Uterus (tissue), 4 donors: Measurements from ENCODE around the gene PBX2. TPM values are rescaled to one million over a fixed set of nuclear protein-coding genes. Genes with fewer than 3 reads are reported as not detected.

Experiments used
- DNase-seq, 2 donors: peaks; one replicate each; pipeline ENCODE4 v3.0.0-alpha.2; 2019 to 2020
- H3K27ac ChIP-seq, 2 donors: fragments of 200-600 bp; sonication (generic); 1 replicate in 1 of 2; 2 replicates in 1 of 2; pipeline ENCODE4 v1.5.1; 2016 to 2018
- H3K27me3 ChIP-seq, 2 donors: fragments of 200-600 bp; sonication (generic); one replicate each; pipeline ENCODE4 v1.5.1; 2018 to 2019; ENCODE audit warnings: control low read depth in 1 of 2
- H3K36me3 ChIP-seq, 2 donors: fragments of 200-600 bp; sonication (generic); one replicate each; pipeline ENCODE4 v1.5.1; 2019; ENCODE audit warnings: control low read depth in 1 of 2
- H3K4me1 ChIP-seq, 2 donors: fragments of 200-600 bp; sonication (generic); one replicate each; pipeline ENCODE4 v1.5.1; 2018 to 2019; ENCODE audit warnings: control low read depth in 1 of 2
- H3K4me3 ChIP-seq, 2 donors: fragments of 200-600 bp; sonication (generic); 1 replicate in 1 of 2; 2 replicates in 1 of 2; pipeline ENCODE4 v1.5.1; 2018 to 2019; ENCODE audit warnings: mild to moderate bottlenecking in 1 of 2
- H3K9me3 ChIP-seq, 2 donors: fragments of 200-600 bp; sonication (generic); one replicate each; pipeline ENCODE4 v1.5.1; 2019; ENCODE audit warnings: control low read depth in 1 of 2
- CTCF ChIP-seq, 4 experiments: fragments of 200-600 bp in 2 of 4; fragments of 450-650 bp in 2 of 4; sonication (generic) in 2 of 4; IDR thresholded peaks; one replicate each; pipeline ENCODE4 v1.5.1; 2016 to 2019; ENCODE audit warnings: antibody characterized with exemption in 4 of 4, mild to moderate bottlenecking in 2 of 4, moderate library complexity in 1 of 4
- POLR2A ChIP-seq, 2 donors: fragments of 450-650 bp; IDR thresholded peaks; one replicate each; pipeline ENCODE4 v1.6.1; 2016; ENCODE audit warnings: antibody characterized with exemption in 2 of 2, mild to moderate bottlenecking in 1 of 2, moderate library complexity in 1 of 2
- intact Hi-C: fragments of 100-400 bp; cut with DNase I; formaldehyde crosslinking; loops from one replicate; pipeline ENCODE4 v1.15.1; 2023; ENCODE audit warnings: low total_unique reads
- total RNA-seq, 4 donors: library from RNA; depleted of rRNA in 3 of 4; stranded (reverse); fragments of >200 nt in 3 of 4; gene quantifications; one replicate each; pipeline versions ENCODE4 v1.1.0 to v1.2.4, GENCODE V29; 2014 to 2023
- donor health status: DM: yes; HTN: yes; CAD: no.

The PBX2 gene
- total RNA-seq, 4 donors from 2014 or later = 35.1 to 150 (median 57.7) TPM

GRCh38 chr6:32177788-32178546 lies 12.0 kb downstream of the PBX2 start, which contains the start of gene RNF5:
Gene RNF5 (plus strand): TSS chr6:32178405. CDS start chr6:32178512, 107 bp downstream.
- peak in 1 of 4 experiments; percentile 20 for TF ChIP-seq CTCF (IDR thresholded peaks at IDR 0.05)
- TF ChIP-seq POLR2A (IDR thresholded peaks at IDR 0.05) = peak in 1 of 2 donors; percentile 37

DNA sequence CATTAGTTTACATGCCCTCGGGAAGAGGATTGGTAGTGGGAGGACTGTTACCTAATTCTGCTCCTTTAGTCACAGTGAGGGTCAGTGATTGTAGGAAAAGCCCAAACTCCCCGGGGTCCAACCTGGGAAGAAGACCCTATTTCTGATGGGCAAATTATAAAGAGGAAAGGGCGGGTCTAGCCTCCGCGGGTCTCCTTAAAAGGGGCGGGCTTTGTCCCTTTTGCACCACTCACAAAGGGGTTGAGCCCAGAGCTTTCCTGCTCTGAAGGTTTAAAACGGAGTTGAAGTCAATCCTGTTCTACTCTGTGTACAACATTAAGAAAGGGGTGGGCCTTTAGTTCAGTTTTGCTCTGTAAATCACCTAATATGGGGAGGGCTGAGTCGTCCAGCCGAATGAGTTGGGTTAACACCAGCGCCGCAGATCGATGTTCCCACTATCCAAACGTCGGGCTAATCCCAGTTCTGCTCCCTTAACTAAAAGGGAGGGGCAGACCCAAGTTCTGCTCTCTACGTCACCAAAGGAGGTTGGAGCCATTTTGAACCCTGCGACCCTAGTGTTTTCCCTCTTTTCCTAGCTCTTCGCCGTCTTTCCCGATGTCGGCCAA lies 12.7 kb downstream of the PBX2 start:
- peak in 1 of 2 donors; percentile 56 for DNase-seq
- no peaks in the 10 kb centered on the region for H3K9me3 ChIP-seq
- peak; percentile 24 to 63 for TF ChIP-seq POLR2A (IDR thresholded peaks at IDR 0.05)
- TF ChIP-seq CTCF (IDR thresholded peaks at IDR 0.05) = no peak
- peak overlapping the region; percentile 84 to 99 for H3K4me3 ChIP-seq
- H3K27me3 ChIP-seq = no peaks in the 10 kb centered on the region
- H3K4me1 ChIP-seq = peaks cover 9 to 14% of the 10 kb centered on the region in 2 donors
- intact Hi-C loops = loop anchor here (10.0 kb wide), 1 partner anchor 52 kb away; the partner anchor contains the start of gene ATF6B
- H3K36me3 ChIP-seq = no peaks in the 10 kb centered on the region
- H3K27ac ChIP-seq = peak overlapping the region; percentile 96 to 98

More at GRCh38 chr6:32177788-32178546, 12.0 kb downstream of the PBX2 start, which contains the start of gene RNF5:
- H3K36me3 ChIP-seq = no peaks in the 10 kb centered on the region
- intact Hi-C loops = loop anchor here (10.0 kb wide), 1 partner anchor 53 kb away; the partner anchor contains the start of gene ATF6B
- DNase-seq = peak; percentile 95 to 99
- H3K27me3 ChIP-seq = no peaks in the 10 kb centered on the region
- H3K9me3 ChIP-seq = no peaks in the 10 kb centered on the region
- H3K4me1 ChIP-seq = peaks cover 9 to 14% of the 10 kb centered on the region in 2 donors
- peak within 1 kb of the TSS; percentile 84 to 99 for H3K4me3 ChIP-seq
- H3K27ac ChIP-seq = peak within 1 kb of the TSS; percentile 96 to 98

DNA sequence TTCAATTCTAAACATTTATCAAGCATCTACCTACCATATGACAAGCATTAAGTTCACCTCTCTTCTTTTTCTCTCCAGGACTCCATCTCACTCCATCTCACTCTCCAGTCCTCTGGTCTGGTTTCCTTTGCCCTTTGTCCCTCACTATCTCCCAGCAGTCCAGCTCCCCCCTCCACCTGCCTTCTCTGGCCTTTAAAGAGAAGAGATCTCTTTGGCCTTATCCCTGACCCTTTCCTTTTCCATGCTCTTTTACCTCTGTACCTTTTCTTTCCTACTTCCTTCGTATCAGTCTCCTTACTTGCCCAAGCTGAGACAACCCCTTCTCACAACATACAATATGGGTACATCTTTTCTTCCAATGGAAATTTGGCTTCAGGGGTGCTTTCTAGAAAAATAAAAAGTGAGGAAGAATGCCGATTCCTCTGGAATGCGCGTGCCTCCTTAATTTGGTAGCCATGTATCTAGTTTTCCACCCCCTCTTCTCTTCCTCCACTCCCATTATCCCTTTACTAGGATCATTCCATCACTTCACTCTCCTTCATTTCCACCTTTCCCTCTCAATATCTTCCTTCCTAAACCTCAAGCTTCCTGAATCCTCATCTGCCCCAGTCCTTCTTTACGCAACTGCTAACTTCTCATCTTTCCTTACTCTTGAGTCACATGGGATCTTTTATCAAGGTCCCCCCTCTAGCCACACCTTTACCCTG lies 13.4 kb downstream of the PBX2 start:
- intact Hi-C loops = loop anchor here (10.0 kb wide), 1 partner anchor 52 kb away; the partner anchor contains the start of gene ATF6B
- Histone ChIP-seq H3K9me3 (no peaks in the 10 kb centered on the region), H3K4me3 (peak overlapping the region; percentile 84 to 99), H3K27me3 (no peaks in the 10 kb centered on the region), H3K4me1 (peaks cover 9 to 14% of the 10 kb centered on the region in 2 donors), H3K36me3 (no peaks in the 10 kb centered on the region), H3K27ac (peak overlapping the region; percentile 96 to 98)
- TF ChIP-seq CTCF (IDR thresholded peaks at IDR 0.05) = no peak
- TF ChIP-seq POLR2A (IDR thresholded peaks at IDR 0.05) = no peak
- no peak for DNase-seq

DNA sequence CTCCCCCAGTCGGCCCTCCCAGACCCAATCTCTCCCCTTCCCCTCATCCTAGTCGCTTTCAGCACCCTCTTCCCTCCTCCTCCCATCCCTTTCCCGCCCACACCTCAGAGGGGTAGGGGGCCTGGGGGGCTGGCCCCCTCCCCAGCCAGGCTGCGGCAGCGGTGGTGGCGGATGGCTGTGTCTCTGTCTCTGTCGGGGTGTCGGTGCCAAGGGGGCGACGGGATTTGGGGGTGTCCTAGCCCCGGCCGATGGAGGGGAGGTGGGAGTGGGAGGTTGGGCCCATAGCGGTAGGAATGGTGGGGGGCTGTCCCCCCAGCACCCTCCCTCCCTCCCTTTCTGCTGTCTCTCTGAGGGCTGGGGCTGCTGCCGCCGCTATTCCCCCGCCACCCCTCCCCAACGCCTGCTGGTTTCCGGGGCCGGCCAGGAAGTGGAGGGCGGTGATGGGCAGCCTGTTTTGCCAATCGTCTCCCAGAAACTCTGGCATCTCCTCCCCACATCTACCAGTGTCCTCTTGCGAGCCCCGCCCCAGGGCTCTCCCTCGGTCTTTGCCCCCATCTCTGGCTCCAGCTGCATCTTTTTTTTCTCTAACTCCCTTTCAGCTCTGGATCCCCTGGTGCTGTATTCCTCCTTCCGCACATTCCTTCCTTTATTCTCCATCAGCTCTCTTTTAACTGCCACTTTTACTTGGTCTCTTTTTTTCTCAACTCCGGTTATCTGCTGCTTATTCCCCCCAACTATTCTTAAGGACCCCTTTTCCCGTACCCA lies 14.1 kb downstream of the PBX2 start, which contains the start of gene AGPAT1:
Gene AGPAT1 (minus strand): TSS at position 374 of the 765 bp plus-strand sequence. CDS start 4,588 bp downstream, outside the sequence.
- H3K4me1 ChIP-seq = peaks cover 9 to 14% of the 10 kb centered on the region in 2 donors
- H3K36me3 ChIP-seq = no peaks in the 10 kb centered on the region
- no peaks in the 10 kb centered on the region for H3K9me3 ChIP-seq
- H3K27me3 ChIP-seq = no peaks in the 10 kb centered on the region
- peak within 1 kb of the TSS; percentile 96 to 98 for H3K27ac ChIP-seq
- H3K4me3 ChIP-seq = peak within 1 kb of the TSS; percentile 84 to 99
- peak; percentile 99 for DNase-seq
- intact Hi-C loops = loop anchor here (10.0 kb wide), 1 partner anchor 51 kb away; the partner anchor contains the start of gene ATF6B
- TF ChIP-seq POLR2A (IDR thresholded peaks at IDR 0.05) = peak; percentile 80 to 83
- TF ChIP-seq CTCF (IDR thresholded peaks at IDR 0.05) = peak in 1 of 4 experiments; percentile 11
